Panc1 (cell line): ENCODE data around the gene OR7C2. TPM values are rescaled to one million over a fixed set of nuclear protein-coding genes. Genes with fewer than 3 reads are reported as not detected.

Source experiments
- ATAC-seq: fragments of 200-7000 bp; cut with Tn5 transposase; 2 replicates; pipeline ENCODE4 v1.9.1; 2020; ENCODE audit warnings: mild to moderate bottlenecking, moderate library complexity
- BruUV-seq: library from RNA; stranded (reverse); fragments of 400-500 nt; replicated peaks from 2 replicates; lab custom pipeline; 2021; lab: Mats Ljungman, UMichigan
- CTCF ChIA-PET: fragments of 300-600 bp; sonication (Branson Sonifier 250); formaldehyde crosslinking; loops from one replicate; lab custom pipeline; 2022; ENCODE audit warnings: antibody characterized with exemption; lab: Charles Lee
- POLR2A ChIA-PET: fragments of 300-600 bp; sonication (Branson Sonifier 250); formaldehyde crosslinking; loops from one replicate; lab custom pipeline; 2022; ENCODE audit warnings: antibody characterized with exemption; lab: Charles Lee
- DNase-seq: peaks from one replicate; pipeline ENCODE4 v3.0.0-alpha.2; 2010; ENCODE audit warnings: low read depth, low spot score
- H3K27ac ChIP-seq: 2 replicates; pipeline ENCODE4 v1.5.1; 2011; ENCODE audit warnings: mild to moderate bottlenecking, low read length, inconsistent platforms
- H3K27me3 ChIP-seq: fragments of 200-500 bp; sonication (Bioruptor generic); 2 replicates; pipeline ENCODE4 v1.6.0; 2014; ENCODE audit warnings: low read length, inconsistent platforms; ENCODE audit not compliant: control insufficient read depth, insufficient read depth
- H3K36me3 ChIP-seq: fragments of 200-500 bp; sonication (Bioruptor generic); 2 replicates; pipeline ENCODE4 v1.5.1; 2014; ENCODE audit warnings: inconsistent platforms, mild to moderate bottlenecking, low read length, moderate library complexity; ENCODE audit not compliant: control insufficient read depth, insufficient read depth
- H3K4me1 ChIP-seq: 2 replicates; pipeline ENCODE4 v1.5.1; 2011; ENCODE audit warnings: inconsistent platforms, mild to moderate bottlenecking, low read length, moderate library complexity; ENCODE audit not compliant: control insufficient read depth, insufficient read depth
- H3K4me3 ChIP-seq, 2 experiments: 2 replicates each; pipeline ENCODE4 v1.5.1; 2011 to 2012; ENCODE audit warnings: low read depth in 2 of 2, low read length in 2 of 2, mild to moderate bottlenecking in 2 of 2, inconsistent platforms in 1 of 2, moderate library complexity in 1 of 2
- H3K9me3 ChIP-seq: fragments of 200-500 bp; sonication (Bioruptor generic); 2 replicates; pipeline ENCODE4 v1.5.1; 2014; ENCODE audit warnings: low read depth, mild to moderate bottlenecking, inconsistent platforms, low read length, moderate library complexity; ENCODE audit not compliant: control insufficient read depth, insufficient read depth
- POLR2AphosphoS5 ChIP-seq: IDR thresholded peaks from 2 replicates; pipeline ENCODE4 v1.6.1; 2012; ENCODE audit warnings: mild to moderate bottlenecking, low read depth, low read length, moderate library complexity
- SIN3A ChIP-seq: IDR thresholded peaks from 2 replicates; pipeline ENCODE4 v1.6.1; 2012; ENCODE audit warnings: low read depth, mild to moderate bottlenecking, low read length, moderate library complexity, borderline replicate concordance; ENCODE audit not compliant: insufficient read depth
- TCF7L2 ChIP-seq: IDR thresholded peaks from 2 replicates; pipeline ENCODE4 v1.6.1; 2011; ENCODE audit warnings: mild to moderate bottlenecking, low read depth, low read length, inconsistent platforms
- in situ Hi-C: cut with HindIII; loops from 2 replicates; pipeline ENCODE4 v1.10.0; 2016; ENCODE audit warnings: low sequenced_read_pairs, low pct_unique_long_range_greater_than_20kb
- intact Hi-C: fragments of 100-400 bp; cut with micrococcal nuclease; formaldehyde crosslinking; loops from one replicate; pipeline ENCODE4 v1.10.0; 2022; ENCODE audit not compliant: unreplicated experiment
- total RNA-seq: library from RNA; stranded (reverse); gene quantifications from one replicate; pipeline ENCODE4 v1.2.1, GENCODE V29; 2021; ENCODE audit not compliant: unreplicated experiment
- TF ChIP-seq, protein P1 (sequence below): fragments of 450-650 bp; IDR thresholded peaks from 2 replicates; pipeline ENCODE4 v1.5.1; 2017; ENCODE audit warnings: mild to moderate bottlenecking
- TF ChIP-seq, protein P2 (sequence below), 2 experiments: IDR thresholded peaks; 2 replicates each; pipeline ENCODE4 v1.6.1; 2011 to 2012; ENCODE audit warnings: low read depth in 2 of 2, control low read depth in 1 of 2, low read length in 1 of 2, mild to moderate bottlenecking in 1 of 2, moderate library complexity in 1 of 2; ENCODE audit not compliant: insufficient read depth in 1 of 2

Gene OR7C2
- total RNA-seq, 1 experiment from 2014 or later = not detected

DNA sequence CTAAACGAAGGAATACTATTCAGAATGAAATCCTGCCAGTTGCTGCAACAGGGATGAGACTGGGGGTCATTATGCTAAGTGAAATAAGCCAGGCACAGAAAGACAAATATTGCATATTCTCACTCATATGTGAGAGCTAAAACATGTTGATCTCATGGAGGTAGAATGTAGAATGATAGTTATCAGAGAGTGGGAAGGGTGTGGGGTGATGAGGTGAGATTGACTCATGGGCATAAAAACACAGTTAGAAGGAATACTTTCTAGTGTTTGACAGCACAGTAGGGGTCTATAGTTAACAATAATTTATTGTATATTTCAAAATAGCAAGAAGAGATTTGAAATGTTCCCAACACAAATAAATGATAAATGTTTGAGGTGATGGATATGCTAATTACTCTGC is 7.8 kb upstream of the OR7C2 start:
- Histone ChIP-seq H3K4me3 (no peak overlapping the region), H3K27me3 (no peaks in the 10 kb centered on the region), H3K27ac (no peak overlapping the region), H3K9me3 (no peaks in the 10 kb centered on the region), H3K36me3 (no peaks in the 10 kb centered on the region), H3K4me1 (no peaks in the 10 kb centered on the region)
- POLR2A ChIA-PET = no interaction called here
- in situ Hi-C loops (no loop called here), intact Hi-C loops (no loop called here)
- ATAC-seq (no peak), DNase-seq (no peak)
- CTCF ChIA-PET = no interaction called here
- no peak for TF ChIP-seq TCF7L2
- TF ChIP-seq POLR2AphosphoS5 = no peak
- TF ChIP-seq, protein P1, sequence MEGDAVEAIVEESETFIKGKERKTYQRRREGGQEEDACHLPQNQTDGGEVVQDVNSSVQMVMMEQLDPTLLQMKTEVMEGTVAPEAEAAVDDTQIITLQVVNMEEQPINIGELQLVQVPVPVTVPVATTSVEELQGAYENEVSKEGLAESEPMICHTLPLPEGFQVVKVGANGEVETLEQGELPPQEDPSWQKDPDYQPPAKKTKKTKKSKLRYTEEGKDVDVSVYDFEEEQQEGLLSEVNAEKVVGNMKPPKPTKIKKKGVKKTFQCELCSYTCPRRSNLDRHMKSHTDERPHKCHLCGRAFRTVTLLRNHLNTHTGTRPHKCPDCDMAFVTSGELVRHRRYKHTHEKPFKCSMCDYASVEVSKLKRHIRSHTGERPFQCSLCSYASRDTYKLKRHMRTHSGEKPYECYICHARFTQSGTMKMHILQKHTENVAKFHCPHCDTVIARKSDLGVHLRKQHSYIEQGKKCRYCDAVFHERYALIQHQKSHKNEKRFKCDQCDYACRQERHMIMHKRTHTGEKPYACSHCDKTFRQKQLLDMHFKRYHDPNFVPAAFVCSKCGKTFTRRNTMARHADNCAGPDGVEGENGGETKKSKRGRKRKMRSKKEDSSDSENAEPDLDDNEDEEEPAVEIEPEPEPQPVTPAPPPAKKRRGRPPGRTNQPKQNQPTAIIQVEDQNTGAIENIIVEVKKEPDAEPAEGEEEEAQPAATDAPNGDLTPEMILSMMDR = no peak
- no peak for TF ChIP-seq SIN3A
- TF ChIP-seq, protein P2, sequence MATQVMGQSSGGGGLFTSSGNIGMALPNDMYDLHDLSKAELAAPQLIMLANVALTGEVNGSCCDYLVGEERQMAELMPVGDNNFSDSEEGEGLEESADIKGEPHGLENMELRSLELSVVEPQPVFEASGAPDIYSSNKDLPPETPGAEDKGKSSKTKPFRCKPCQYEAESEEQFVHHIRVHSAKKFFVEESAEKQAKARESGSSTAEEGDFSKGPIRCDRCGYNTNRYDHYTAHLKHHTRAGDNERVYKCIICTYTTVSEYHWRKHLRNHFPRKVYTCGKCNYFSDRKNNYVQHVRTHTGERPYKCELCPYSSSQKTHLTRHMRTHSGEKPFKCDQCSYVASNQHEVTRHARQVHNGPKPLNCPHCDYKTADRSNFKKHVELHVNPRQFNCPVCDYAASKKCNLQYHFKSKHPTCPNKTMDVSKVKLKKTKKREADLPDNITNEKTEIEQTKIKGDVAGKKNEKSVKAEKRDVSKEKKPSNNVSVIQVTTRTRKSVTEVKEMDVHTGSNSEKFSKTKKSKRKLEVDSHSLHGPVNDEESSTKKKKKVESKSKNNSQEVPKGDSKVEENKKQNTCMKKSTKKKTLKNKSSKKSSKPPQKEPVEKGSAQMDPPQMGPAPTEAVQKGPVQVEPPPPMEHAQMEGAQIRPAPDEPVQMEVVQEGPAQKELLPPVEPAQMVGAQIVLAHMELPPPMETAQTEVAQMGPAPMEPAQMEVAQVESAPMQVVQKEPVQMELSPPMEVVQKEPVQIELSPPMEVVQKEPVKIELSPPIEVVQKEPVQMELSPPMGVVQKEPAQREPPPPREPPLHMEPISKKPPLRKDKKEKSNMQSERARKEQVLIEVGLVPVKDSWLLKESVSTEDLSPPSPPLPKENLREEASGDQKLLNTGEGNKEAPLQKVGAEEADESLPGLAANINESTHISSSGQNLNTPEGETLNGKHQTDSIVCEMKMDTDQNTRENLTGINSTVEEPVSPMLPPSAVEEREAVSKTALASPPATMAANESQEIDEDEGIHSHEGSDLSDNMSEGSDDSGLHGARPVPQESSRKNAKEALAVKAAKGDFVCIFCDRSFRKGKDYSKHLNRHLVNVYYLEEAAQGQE (IDR thresholded peaks at IDR 0.05; ENCODE audit: insufficient read depth in 1 of 2, low read depth in 2 of 2, low read length in 1 of 2) = no peak
- no TSS peak for BruUV-seq

DNA sequence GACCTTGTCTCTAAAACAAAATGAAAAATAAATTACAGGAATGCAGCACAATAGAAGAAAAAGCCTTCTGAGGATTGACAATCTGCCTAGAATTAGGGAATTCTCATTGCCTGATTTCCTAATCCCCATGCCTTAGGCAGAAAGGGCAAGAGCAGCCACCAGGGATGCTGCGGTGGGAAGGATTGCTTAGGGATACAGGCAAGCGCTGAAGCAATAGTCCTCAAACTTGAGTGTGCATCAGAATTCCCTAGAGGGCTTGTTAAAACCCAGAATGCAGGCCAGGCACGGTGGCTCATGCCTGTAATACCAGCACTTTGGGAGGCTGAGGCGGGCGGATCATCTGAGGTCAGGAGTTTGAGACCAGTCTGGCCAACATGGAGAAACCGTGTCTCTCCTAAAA is 1.0 kb upstream of the OR7C2 start:
- Histone ChIP-seq H3K27me3 (no peaks in the 10 kb centered on the region), H3K4me3 (no peak overlapping the region), H3K9me3 (no peaks in the 10 kb centered on the region), H3K4me1 (no peaks in the 10 kb centered on the region), H3K27ac (no peak overlapping the region), H3K36me3 (no peaks in the 10 kb centered on the region)
- in situ Hi-C loops (no loop called here), intact Hi-C loops (no loop called here)
- no TSS peak for BruUV-seq
- CTCF ChIA-PET = no interaction called here
- DNase-seq = no peak
- POLR2A ChIA-PET = no interaction called here
- TF ChIP-seq, protein P1 = no peak
- TF ChIP-seq, protein P2 (IDR thresholded peaks at IDR 0.05; ENCODE audit: insufficient read depth in 1 of 2, low read depth in 2 of 2, low read length in 1 of 2) = no peak
- TF ChIP-seq TCF7L2 (no peak), SIN3A (no peak), POLR2AphosphoS5 (no peak)
- ATAC-seq = no peak
